OCI-LY3 (cell line): ENCODE measurements around the gene KCNC3.
A peak's percentile ranks its signal among the peaks of the same experiment; 100 is the strongest.

Experiments used
- H2AFZ ChIP-seq: fragments of 200-600, 300-600 bp; shearing (Covaris generic); 2 replicates; pipeline ENCODE4 v1.6.0; 2014; ENCODE audit warnings: antibody characterized with exemption, low read depth, low read length
- H3K27ac ChIP-seq: fragments of 200-600, 300-600 bp; sonication (generic); 2 replicates; pipeline ENCODE4 v1.5.1; 2014; ENCODE audit warnings: mild to moderate bottlenecking, low read length, moderate library complexity, mixed read lengths
- H3K27me3 ChIP-seq: fragments of 200-600, 300-600 bp; sonication (generic); 2 replicates; pipeline ENCODE4 v1.6.1; 2014; ENCODE audit warnings: low read depth, low read length, mixed read lengths
- H3K36me3 ChIP-seq: fragments of 200-600, 300-600 bp; sonication (generic); replicated peaks from 2 replicates; pipeline ENCODE3; 2014; ENCODE audit warnings: low read depth, low read length, mixed read lengths
- H3K4me1 ChIP-seq: fragments of 300-600, 200-600 bp; sonication (generic); 2 replicates; pipeline ENCODE4 v1.6.1; 2014; ENCODE audit warnings: low read length, mixed read lengths
- H3K4me2 ChIP-seq: fragments of 200-600, 300-600 bp; sonication (generic); 2 replicates; pipeline ENCODE4 v1.6.1; 2014; ENCODE audit warnings: low read length, mixed read lengths
- H3K4me3 ChIP-seq: fragments of 300-600, 200-600 bp; sonication (generic); 2 replicates; pipeline ENCODE4 v1.5.1; 2014; ENCODE audit warnings: antibody characterized with exemption, mild to moderate bottlenecking, low read length, moderate library complexity
- H3K79me2 ChIP-seq: fragments of 300-600, 200-600 bp; shearing (Covaris generic); 2 replicates; pipeline ENCODE4 v1.6.1; 2014; ENCODE audit warnings: mild to moderate bottlenecking, low read length, mixed read lengths
- H3K9ac ChIP-seq: fragments of 300-600, 200-600 bp; shearing (Covaris generic); 2 replicates; pipeline ENCODE4 v1.6.0; 2014; ENCODE audit warnings: mild to moderate bottlenecking, low read length, moderate library complexity
- H3K9me3 ChIP-seq: fragments of 200-600, 300-600 bp; shearing (Covaris generic); 2 replicates; pipeline ENCODE4 v1.6.1; 2014; ENCODE audit warnings: low read length, mixed read lengths; ENCODE audit not compliant: insufficient read depth
- H4K20me1 ChIP-seq: fragments of 200-600, 300-600 bp; sonication (generic); 2 replicates; pipeline ENCODE4 v1.6.1; 2016; ENCODE audit warnings: low read length, mixed read lengths; ENCODE audit not compliant: insufficient read depth
- CTCF ChIP-seq: fragments of 200-600, 300-600 bp; sonication (generic); IDR thresholded peaks from 2 replicates; pipeline ENCODE4 v1.5.1; 2014; ENCODE audit warnings: antibody characterized with exemption, low read length, low read depth
- EZH2phosphoT487 ChIP-seq: fragments of 200-600 bp; shearing (Covaris generic); IDR thresholded peaks from 2 replicates; pipeline ENCODE4 v1.6.1; 2018; ENCODE audit warnings: antibody characterized with exemption, mixed run types, low read depth

Gene KCNC3

GRCh38 chr19:50333235-50333736 lies 4.1 kb upstream of the KCNC3 start:
- H3K27ac ChIP-seq = peak overlapping the region; percentile 97
- H3K4me1 ChIP-seq = peaks cover 79% of the 10 kb centered on the region
- H2AFZ ChIP-seq = no peak overlapping the region
- peaks cover 63% of the 10 kb centered on the region for H3K36me3 ChIP-seq
- H4K20me1 ChIP-seq = peaks cover 47% of the 10 kb centered on the region
- H3K9me3 ChIP-seq = 0 out of 2 replicates have a peak, but pooled peaks cover 6% of the 10 kb centered on the region
- peak overlapping the region; percentile 95; the same call in 1 of the 2 replicates for H3K9ac ChIP-seq
- no peaks in the 10 kb centered on the region for H3K27me3 ChIP-seq
- H3K79me2 ChIP-seq = peaks cover 44% of the 10 kb centered on the region
- TF ChIP-seq EZH2phosphoT487 (no peak), CTCF (no peak; the same call in 1 of the 2 replicates)
- peak overlapping the region; percentile 99 for H3K4me2 ChIP-seq
- peak overlapping the region; percentile 77 for H3K4me3 ChIP-seq

- peak overlapping the region; percentile 95 for H3K9ac ChIP-seq
- no peak overlapping the region for H2AFZ ChIP-seq
- peaks cover 72% of the 10 kb centered on the region for H3K4me1 ChIP-seq
Observed at GRCh38 chr19:50332244-50333038, 3.3 kb upstream of the KCNC3 start.

GRCh38 chr19:50331994-50332243 lies 2.7 kb upstream of the KCNC3 start:
- TF ChIP-seq EZH2phosphoT487 (no peak), CTCF (no peak)
- H3K27ac ChIP-seq = peak overlapping the region; percentile 97
- H4K20me1 ChIP-seq = peaks cover 34% of the 10 kb centered on the region
- peaks cover 67% of the 10 kb centered on the region for H3K4me1 ChIP-seq
- peaks cover 49% of the 10 kb centered on the region for H3K36me3 ChIP-seq
- H2AFZ ChIP-seq = no peak overlapping the region
- peak overlapping the region; percentile 95 for H3K9ac ChIP-seq
- H3K4me3 ChIP-seq = peak overlapping the region; percentile 77
- no peaks in the 10 kb centered on the region for H3K27me3 ChIP-seq
- H3K79me2 ChIP-seq = peaks cover 31% of the 10 kb centered on the region
- 0 out of 2 replicates have a peak, but pooled peaks cover 6% of the 10 kb centered on the region for H3K9me3 ChIP-seq
- peak overlapping the region; percentile 99 for H3K4me2 ChIP-seq

More at GRCh38 chr19:50332244-50333038, 3.3 kb upstream of the KCNC3 start:
- H3K27ac ChIP-seq = peak overlapping the region; percentile 97
- H3K4me2 ChIP-seq = peak overlapping the region; percentile 99
- peaks cover 54% of the 10 kb centered on the region for H3K36me3 ChIP-seq
- peak overlapping the region; percentile 77 for H3K4me3 ChIP-seq
- peaks cover 39% of the 10 kb centered on the region for H4K20me1 ChIP-seq
- H3K27me3 ChIP-seq = no peaks in the 10 kb centered on the region
- peaks cover 36% of the 10 kb centered on the region for H3K79me2 ChIP-seq
- TF ChIP-seq CTCF = no peak
- no peak for TF ChIP-seq EZH2phosphoT487
- 0 out of 2 replicates have a peak, but pooled peaks cover 6% of the 10 kb centered on the region for H3K9me3 ChIP-seq

GRCh38 chr19:50331221-50331993 lies 2.2 kb upstream of the KCNC3 start:
- TF ChIP-seq CTCF (no peak), EZH2phosphoT487 (no peak)
- Histone ChIP-seq H3K4me2 (peak overlapping the region; percentile 99), H3K27me3 (no peaks in the 10 kb centered on the region)

More at GRCh38 chr19:50331221-50331993, 2.2 kb upstream of the KCNC3 start:
- H3K9me3 ChIP-seq = 0 out of 2 replicates have a peak, but pooled peaks cover 6% of the 10 kb centered on the region
- H2AFZ ChIP-seq = no peak overlapping the region
- peaks cover 28% of the 10 kb centered on the region for H4K20me1 ChIP-seq
- H3K27ac ChIP-seq = peak overlapping the region; percentile 97
- peaks cover 44% of the 10 kb centered on the region for H3K36me3 ChIP-seq
- H3K4me1 ChIP-seq = peaks cover 62% of the 10 kb centered on the region
- H3K79me2 ChIP-seq = peaks cover 26% of the 10 kb centered on the region; the same call in 1 of the 2 replicates
- peak overlapping the region; percentile 77 for H3K4me3 ChIP-seq
- peak overlapping the region; percentile 95 for H3K9ac ChIP-seq
